WTC11 (cell line): ENCODE results near the gene RIPK3.

Experiments used
- ATF3 ChIP-seq: sonication (generic); formaldehyde crosslinking; conservative IDR thresholded peaks from 2 replicates; pipeline ENCODE4 v1.8.1; 2022; ENCODE audit warnings: mild to moderate bottlenecking, missing genetic modification reagents
- ATF6 ChIP-seq: sonication (generic); formaldehyde crosslinking; IDR thresholded peaks from 2 replicates; pipeline ENCODE4 v1.8.1; 2023; ENCODE audit warnings: mild to moderate bottlenecking, missing genetic modification reagents
- CREB1 ChIP-seq: sonication (generic); formaldehyde crosslinking; IDR thresholded peaks from 2 replicates; pipeline ENCODE4 v1.8.0; 2023; ENCODE audit warnings: mild to moderate bottlenecking, missing genetic modification reagents
- CTCF ChIP-seq: fragments of 200-600 bp; IDR thresholded peaks from 2 replicates; pipeline ENCODE4 v1.8.0; 2022; ENCODE audit warnings: antibody characterized with exemption
- E2F5 ChIP-seq: sonication (generic); formaldehyde crosslinking; IDR thresholded peaks from 2 replicates; pipeline ENCODE4 v1.8.1; 2022; ENCODE audit warnings: mild to moderate bottlenecking, moderate library complexity, missing genetic modification reagents
- FOXJ3 ChIP-seq: sonication (generic); formaldehyde crosslinking; IDR thresholded peaks from 2 replicates; pipeline ENCODE4 v1.9.0; 2021; ENCODE audit warnings: missing genetic modification reagents, mild to moderate bottlenecking, borderline replicate concordance
- SP1 ChIP-seq: sonication (generic); formaldehyde crosslinking; conservative IDR thresholded peaks from 2 replicates; pipeline ENCODE4 v1.8.1; 2022; ENCODE audit warnings: missing genetic modification reagents

GRCh38 chr14:24291446-24292117, 48.2 kb downstream of the RIPK3 start:
- TF ChIP-seq CTCF (no peak), E2F5 (CRISPR knock-in tag) (no peak), ATF3 (no peak), SP1 (CRISPR knock-in tag) (no peak), CREB1 (CRISPR knock-in tag) (no peak), FOXJ3 (CRISPR knock-in tag) (no peak), ATF6 (CRISPR knock-in tag) (no peak)
